GM18499 (cell line): ENCODE measurements around the gene SFXN2.
"Not testable (repeated sequence)": the region's sequence is repeated elsewhere in the genome, so short reads cannot be mapped to it uniquely, and the experiment has no call there.

Experiments used
- ATAC-seq: cut with Tn5 transposase; IDR thresholded peaks from one replicate; pipeline ENCODE4 v1.9.1; 2021; ENCODE audit warnings: moderate number of reproducible peaks; ENCODE audit not compliant: insufficient read depth, unreplicated experiment

The SFXN2 gene, protein sequence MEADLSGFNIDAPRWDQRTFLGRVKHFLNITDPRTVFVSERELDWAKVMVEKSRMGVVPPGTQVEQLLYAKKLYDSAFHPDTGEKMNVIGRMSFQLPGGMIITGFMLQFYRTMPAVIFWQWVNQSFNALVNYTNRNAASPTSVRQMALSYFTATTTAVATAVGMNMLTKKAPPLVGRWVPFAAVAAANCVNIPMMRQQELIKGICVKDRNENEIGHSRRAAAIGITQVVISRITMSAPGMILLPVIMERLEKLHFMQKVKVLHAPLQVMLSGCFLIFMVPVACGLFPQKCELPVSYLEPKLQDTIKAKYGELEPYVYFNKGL

DNA sequence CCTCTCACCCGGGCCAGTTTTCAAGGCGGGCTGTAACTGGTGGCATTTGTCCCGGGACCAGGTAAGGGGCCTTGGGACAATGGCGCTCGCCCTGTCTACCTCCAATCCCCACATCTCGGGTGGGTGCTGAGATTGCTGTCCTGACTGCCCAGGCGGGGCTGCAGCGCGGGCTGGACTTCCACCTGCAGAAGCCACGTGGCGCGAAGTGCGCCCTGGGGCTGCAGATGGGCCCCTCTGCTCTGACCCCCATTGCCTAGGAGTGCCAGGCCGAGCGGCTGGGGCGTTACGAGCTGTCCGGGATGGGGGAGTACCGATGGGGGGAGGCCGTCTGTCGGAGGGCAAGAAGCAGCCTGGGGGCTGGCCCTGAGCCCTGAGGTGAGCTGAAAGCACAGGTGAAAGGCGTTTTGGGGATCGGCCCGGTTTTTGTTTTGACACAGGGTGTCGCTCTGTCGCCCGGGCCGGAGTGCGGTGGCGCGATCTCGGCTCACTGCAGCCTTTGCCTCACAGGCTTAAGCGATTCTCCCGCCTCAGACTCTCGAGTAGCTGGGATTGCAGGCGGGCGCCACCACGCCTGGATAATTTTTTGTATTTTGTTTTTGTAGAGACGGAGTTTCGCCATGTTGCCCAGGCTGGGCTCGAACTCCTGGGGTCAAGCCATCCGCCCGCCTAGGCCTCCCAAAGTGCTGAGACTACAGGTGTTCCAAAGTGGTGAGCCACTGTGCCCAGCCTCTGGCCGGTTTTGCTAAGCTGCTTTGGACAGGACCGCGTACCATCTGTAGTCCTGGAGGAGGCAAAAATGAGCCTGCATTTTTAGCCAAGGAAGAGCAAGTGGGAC, at the start of gene SFXN2:
SFXN2 (plus strand) TSS at position 16 of the 835 bp plus-strand sequence. CDS start 12,001 bp downstream, outside the sequence.
- peak; percentile 6 for ATAC-seq

DNA sequence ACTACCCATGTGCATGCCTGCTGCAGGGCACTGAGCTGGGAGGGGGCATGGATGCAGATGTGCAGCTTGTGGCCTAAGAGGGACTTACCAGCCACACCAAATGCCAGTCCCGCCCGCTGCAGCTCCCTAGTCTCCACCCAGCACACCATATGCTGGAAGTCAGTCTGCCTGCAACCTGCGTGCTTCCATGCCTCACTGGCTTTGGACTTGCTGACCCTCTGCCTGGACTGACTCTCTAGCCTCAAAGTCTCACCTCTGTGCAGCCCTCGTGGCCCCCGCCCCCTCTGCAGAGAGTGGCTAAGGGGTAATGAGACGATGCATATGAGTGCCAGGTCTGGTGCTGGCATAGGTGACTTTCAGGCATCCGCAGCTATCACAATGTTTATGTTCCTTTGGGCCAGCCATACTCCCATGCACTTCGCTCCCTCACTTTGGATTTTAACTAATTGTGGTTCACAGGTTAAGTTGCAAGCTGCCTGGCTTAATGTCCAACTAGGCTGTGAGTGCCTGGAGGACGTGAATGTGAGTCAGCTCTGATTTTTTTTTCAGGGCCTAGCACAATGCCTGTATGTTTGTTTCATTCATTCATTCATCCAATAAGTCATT, 48.4 kb upstream of the SFXN2 start:
- no peak for ATAC-seq

DNA sequence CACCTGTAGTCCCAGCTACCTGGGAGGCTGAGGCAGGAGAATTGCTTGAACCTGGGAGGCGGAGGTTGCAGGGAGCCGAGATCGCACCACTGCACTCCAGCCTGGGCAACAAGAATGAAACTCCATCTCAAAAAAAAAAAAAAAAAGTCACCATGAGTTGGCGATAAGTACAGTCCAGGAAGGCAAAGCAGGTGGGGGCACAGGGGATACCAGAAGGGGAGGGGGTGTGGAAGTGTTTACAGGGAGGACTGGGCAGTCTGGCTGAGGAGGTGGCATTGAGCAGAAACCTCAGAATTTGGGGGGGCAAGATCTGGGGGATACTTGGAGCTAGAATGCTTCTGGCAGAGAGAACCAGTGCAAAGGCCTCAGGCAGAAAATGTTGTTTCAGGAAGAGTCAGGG, 47.0 kb upstream of the SFXN2 start:
- not testable (repeated sequence) for ATAC-seq

DNA sequence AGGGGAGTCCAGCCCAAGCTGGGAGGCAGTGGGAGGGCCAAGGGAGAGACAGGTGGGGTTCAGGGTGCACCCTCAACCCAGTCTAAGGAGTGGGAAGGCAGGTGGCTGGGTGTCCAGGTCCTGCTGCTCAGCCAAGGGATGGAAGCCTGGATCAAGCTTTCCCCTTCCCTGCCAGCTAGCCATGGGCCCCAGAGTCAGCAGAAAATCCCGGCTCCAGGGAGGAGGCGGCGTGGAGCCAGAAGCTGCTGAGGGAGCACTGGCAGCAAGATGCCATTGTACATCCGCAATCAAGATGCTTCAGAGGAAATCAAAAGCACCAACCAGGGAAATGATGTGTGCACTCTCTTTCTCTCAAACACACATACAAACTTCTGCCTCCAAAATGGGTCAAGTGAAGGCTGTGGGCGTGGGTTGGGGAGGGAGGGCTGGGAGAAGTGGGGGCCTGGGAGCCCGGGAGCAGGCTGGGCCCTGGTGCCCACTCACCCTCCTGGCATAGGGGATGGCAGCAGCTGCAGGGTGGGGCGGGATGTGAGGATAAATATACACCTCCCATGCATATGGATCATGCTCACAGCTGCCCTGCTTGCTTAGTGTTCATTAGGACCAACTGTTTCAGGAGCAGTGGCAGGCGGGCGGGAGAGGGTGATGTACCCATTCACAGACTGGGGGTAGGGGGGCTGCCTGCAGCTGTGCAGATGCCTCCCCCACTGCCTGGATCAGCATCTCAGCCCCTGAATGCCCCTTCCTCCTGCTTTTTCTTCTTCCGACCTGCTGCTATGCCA, 45.9 kb upstream of the SFXN2 start:
- ATAC-seq = no peak

DNA sequence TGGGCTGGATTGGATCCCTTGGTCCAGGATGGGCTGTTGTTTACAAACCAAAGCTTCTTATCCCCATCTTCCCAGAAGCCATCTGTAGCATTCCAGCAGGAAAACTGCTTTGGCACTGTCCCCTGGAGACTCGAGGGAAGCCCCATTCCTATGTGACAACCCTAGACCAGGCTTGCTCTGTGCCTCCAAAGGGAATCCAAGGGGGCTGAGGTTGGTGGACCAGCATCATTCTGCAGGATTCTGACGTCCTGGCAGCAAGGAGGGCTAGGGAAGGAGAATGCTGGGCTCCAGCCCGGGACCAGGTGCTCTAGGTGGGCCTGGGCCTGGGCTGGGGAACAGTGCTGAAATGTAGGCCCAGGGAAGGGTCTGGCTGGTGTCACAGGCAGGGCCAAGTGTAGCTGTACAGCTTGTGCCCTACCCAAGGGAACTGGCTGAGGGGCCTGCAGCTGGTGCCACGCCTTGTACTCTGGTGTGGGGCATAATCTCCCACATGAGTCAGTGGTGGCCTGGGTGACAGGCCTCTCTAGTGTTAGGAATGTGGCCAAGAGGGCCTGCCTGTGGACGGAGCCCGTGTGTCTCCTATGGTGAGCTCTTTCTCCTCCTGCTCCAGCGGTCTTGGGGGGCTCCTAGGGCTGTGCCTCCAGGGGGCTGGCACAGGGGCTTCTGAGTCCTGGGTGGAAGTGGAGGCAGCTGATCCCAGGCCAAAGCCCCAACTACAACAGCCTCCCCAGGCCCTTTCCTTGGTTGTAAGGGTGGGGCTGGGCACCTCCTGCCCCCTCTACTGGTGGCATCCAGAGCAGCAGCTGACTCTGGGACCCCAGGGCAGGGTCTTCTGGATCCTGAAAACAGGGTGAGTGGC, 45.0 kb upstream of the SFXN2 start:
- ATAC-seq = no peak

DNA sequence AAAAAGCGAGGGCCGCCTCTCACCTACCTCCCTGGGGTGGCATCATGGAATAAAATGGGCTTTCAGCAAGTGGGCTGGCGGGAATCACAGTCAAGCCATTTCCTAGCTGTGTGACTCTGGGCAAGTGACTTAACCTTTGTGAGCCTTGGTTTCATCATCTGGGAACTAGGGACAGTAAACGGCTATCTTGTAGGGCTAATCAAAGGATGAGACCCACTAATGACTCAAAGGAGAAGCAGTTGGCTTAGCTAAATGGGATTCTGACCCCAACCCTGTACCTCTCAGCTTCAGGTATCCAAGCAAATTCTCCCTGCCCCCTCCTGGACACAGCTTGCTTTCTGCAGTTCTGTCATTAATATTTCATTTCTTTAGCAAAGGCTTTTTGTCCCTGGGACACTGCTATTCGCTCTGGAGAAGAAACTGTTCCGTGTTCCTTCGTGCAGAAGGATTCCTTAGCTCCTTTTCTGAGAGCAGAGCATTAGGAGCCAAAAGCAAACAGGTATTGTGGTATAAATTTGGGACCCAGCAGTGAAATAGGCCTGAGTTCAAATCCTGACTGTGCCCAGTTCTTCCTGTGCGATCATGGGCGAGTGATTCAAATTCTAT, 44.3 kb upstream of the SFXN2 start:
- ATAC-seq = no peak

DNA sequence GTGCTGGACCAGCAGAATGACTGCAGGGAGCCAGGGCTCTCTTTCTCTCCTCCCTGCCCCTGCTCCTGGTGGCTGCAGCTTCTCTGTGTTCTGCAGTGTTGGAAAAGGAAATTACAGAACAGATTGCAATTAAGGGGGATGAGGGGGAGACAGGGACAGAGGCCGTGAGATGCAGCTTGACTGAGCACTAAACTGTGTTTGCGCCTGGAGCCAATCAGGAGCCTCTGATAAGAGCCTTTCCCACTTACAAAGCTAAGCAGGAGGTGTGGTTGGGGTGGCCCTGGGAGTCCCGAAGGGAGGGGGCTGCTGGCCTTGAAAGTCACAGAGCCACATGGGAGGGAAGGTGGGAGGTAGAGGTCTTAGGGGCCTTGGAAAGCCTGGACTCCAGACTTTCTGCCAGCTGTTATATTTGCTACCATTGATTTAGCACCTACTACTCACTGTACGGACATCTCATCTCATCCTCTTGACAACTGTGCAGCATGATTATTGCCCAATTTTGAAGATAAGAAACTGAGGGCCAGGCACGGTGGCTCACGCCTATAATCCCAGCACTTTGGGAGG, 43.5 kb upstream of the SFXN2 start:
- ATAC-seq = no peak

DNA sequence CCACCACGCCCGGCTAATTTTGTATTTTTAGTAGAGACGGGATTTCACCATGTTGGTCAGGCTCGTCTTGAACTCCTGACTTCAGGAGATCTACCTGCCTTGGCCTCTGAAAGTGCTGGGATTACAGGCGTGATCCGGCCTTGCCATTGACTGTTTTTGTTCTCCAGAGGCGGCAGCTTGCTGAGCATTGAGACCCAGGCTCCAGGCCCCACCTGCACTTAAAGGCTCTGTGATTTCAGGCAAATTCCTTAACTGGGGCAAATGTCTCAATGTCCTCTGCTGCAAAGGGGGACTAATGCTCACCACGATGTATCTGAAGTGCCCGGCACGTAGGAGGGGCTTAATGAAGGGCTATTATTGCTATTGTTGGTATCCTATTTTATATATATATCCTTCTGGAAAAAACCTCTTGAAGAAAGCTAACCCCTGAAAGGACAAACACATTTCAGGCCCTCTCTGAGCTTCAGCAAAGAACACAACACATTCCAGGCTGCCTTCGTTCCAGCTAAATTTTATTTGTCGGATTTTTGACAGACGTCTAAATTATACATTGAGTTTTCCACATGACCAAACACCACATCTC, 41.1 kb upstream of the SFXN2 start:
- no peak for ATAC-seq

DNA sequence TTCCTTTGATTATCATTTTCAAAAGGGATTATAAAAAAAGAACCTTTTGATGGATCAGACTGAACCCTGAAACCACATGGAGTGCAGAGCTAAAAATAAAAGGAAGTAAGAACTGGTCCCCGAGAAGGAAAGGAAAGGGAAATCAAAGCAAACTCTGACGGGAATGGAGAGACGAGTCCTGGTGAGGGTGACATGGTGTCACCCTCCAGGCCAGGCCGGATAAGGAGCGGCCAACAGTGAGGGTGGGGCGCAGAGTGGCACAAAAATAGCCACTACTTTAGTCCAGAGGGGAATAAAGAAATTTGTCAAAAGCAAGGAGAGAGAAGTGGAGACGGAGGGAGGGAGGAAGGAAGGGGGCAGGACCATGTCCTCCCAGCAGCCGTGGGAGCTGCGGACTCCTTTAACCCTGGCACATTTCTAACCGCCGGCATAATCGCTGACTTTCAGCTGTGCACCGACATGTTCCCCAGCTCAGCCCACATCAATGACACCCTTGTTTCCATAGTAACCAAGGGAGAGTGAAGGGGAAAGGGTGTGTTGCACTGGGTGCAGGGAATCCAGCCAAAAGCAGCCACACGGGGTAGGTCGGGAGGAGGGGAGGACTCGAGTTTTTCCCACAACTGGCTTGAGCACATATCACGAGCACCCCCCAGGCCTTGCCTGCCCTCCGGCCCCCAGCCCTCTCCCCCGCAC, 40.5 kb upstream of the SFXN2 start:
- ATAC-seq = no peak

DNA sequence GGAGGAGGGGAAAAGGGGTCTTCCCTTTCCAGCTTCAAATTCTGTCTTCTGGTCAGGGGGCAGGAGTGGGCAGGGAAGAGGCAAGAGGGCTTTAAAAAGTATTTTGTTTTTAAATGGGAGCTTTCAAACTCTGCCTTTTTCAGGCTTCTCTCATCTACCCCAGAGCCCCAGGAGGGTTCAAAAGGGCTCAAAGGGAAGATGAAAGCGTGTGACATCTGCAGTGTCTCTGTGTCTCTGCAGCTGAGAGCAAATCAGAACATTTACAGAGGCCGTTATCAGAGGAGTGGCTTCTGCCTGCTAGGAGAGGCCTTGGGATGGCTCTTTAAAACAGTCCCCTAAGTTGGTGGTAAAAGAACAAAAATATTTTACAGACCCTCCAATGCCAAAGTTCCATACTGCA, 39.9 kb upstream of the SFXN2 start:
- ATAC-seq = no peak

DNA sequence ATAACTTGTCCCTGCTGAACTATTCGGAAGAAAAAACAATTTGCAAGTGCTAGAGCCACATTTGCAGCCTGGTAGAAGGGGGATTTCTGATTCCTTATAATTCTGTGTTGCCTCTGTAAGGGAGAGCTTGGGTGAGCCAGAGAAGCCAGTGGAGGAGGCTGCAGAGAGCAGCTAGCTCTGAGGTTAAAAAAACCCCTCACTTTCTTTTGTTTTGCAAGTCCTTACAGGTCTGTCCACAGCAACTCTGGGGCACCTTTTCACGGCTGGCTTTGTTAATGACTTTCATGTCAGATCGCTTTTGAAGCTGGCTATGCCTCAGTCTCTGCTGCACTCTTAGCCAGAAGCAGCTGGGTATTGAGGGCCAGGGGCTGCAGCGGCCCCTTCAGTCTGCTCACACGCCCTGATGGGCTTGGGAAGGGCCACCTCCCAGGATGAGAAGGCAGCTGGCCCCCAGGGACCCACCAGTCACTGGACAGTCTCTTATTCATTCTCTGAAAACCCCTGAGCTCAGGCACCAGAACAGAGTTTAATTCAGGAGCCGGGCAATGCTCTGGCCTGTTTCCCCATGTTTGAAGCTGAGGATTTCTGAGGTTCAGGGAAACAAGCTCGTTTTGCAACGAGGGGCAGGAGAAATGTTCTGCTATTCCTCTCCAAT, 39.3 kb upstream of the SFXN2 start:
- ATAC-seq = no peak

DNA sequence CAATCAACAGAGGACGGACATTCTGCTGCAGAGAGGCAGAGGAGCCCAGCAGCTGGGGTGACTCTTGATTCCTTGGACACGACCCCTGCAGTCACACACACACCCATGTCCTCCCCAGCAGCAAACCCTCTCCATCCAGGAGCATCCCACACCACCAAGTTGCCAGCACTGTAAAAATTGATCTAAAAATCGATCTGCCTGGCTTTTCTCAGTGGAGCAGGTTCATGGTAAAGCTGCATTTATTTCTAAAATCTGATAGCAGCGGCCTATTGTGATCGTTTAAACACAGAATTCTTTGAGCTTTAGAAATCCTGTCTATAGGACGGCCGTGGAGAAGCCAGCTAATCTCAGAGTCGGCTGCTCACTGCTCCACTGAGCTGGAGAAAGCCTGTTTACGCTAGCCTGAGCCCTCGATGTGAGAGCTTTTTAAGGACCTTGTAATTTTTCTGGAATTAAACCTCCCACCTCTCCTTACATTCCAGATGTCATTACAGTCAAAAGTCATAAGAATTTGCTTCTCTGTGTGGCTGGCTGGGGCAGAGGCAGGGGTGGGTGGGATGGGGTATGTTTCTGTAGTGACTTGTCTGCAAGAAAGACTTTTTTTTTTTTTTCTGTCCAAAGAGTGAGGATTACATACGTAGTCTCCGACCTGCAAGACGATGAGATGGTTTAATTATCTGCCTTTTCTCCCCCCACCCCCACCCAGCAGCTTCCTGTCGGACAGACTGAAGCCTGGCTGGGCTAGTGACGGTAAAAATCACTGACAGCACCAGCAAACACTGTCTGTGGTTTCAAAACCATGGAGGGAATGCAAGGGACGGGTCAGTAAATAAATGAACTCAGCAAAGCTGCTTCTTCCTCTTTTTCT, 38.5 kb upstream of the SFXN2 start:
- no peak for ATAC-seq

DNA sequence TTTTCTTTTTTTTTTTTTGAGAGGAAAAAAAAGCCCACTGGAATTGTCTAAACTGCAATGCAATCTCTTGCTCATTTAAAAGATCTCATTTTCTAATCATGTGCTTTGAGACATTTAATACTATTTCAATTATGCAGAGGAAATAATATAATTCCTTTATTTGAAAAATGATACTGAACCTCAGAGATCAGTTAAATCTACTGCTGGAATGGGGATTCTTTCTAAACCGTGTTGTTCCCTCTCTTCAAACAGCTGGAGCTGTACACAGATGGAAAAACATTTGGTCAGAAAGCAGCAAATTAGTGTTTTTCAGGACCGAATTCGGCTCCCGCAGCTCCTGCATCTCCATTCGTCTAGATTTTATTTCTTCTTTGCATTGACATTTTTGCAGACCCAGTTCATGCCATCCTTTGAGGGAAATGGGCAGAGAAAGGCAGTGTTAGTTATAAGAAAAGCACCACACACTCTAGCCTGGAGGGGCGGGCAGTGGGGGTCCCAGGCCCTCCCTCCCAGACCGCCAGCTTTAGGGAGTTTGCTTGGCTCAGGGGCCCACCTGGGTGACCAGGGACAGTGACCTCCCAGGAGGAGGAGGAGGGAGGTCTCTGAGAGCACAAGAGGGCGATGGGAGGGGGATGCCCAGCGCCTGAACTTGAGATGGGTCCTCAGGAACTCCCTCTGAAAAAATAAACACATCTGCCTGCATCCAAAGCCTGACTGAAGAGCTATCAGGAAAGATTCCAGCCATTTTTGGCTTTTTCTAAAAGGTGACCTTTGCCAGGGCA, 37.7 kb upstream of the SFXN2 start:
- ATAC-seq = no peak

DNA sequence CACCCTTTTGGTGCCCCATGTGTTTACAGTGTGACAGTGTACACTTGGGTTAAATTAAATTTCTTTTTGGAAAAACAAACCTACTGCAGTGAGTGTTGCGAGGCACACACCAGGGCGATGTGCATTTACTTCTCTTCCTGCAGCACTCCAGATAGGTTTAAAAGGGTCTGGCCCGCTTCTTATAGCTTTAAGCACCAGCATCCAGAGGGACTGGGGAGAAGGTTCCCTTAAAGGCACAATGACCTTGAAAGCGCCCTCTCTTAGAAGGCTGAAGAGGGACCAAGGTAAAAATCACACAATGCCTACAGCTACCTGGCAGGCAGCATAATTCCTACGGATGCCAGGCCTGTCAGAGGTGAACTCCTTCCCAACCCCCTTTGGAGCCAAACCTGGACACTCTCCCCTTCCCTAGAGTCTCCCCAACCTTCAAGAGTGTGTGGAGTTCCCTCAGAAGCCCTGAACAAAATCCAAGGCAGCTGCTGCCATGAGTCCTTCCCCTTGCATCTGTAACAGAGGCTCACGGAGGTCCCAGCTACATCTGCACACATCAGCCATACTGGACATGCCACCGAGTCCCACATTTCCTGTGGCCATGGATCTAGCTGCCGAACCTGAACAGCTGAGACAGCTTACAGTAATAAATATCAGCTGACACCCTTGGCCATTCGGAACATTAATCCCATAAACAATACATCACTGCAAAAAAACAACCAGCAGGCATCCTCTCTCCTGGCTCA, 36.9 kb upstream of the SFXN2 start:
- no peak for ATAC-seq

DNA sequence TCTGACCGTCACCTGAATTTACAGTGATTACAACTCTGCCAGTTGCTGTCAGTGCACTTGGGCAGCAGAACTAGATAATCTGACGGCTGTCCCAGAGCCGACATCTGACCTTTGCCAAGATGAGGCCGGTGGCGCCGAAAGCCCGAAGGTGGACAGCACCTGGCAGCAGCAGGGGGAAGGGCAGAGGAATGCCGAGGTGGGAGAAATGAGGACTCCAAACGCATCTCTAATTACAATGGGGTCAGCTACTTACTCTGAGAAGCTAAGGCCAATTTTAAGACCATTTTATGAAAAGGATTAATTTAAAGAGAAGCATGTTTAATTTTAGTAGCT, 36.4 kb upstream of the SFXN2 start:
- ATAC-seq = no peak
